Osteocyte (in vitro differentiated cells): ENCODE measurements around the gene ACP4. TPM values are rescaled to one million over a fixed set of nuclear protein-coding genes. Genes with fewer than 3 reads are reported as not detected.

ENCODE experiments used
- DNase-seq: peaks from one replicate; pipeline ENCODE4 v3.0.0; 2021; ENCODE audit warnings: mixed read lengths; ENCODE audit not compliant: unreplicated experiment; ENCODE audit errors: extremely low spot score
- H3K27ac Mint-ChIP-seq: one replicate; pipeline ENCODE4 v1.8.0; 2021; ENCODE audit warnings: mild to moderate bottlenecking, mixed read lengths; ENCODE audit not compliant: unreplicated experiment
- H3K27me3 Mint-ChIP-seq: one replicate; pipeline ENCODE4 v1.8.0; 2021; ENCODE audit warnings: mixed read lengths; ENCODE audit not compliant: unreplicated experiment
- H3K36me3 Mint-ChIP-seq: one replicate; pipeline ENCODE4 v1.8.0; 2021; ENCODE audit warnings: mixed read lengths; ENCODE audit not compliant: unreplicated experiment
- H3K4me1 Mint-ChIP-seq: one replicate; pipeline ENCODE4 v1.8.0; 2021; ENCODE audit warnings: mixed read lengths; ENCODE audit not compliant: unreplicated experiment
- H3K4me3 Mint-ChIP-seq: one replicate; pipeline ENCODE4 v1.8.0; 2021; ENCODE audit warnings: mild to moderate bottlenecking, moderate library complexity, mixed read lengths; ENCODE audit not compliant: unreplicated experiment
- H3K9me3 Mint-ChIP-seq: one replicate; pipeline ENCODE4 v1.8.0; 2021; ENCODE audit warnings: mixed read lengths; ENCODE audit not compliant: unreplicated experiment
- CTCF ChIP-seq: fragments of 200-600 bp; sonication (generic); IDR thresholded peaks from 2 replicates; pipeline ENCODE4 v1.5.0; 2021; ENCODE audit warnings: antibody characterized with exemption, mild to moderate bottlenecking, moderate library complexity
- total RNA-seq: library from RNA; stranded (reverse); gene quantifications from 2 replicates; pipeline ENCODE4 v1.2.1, GENCODE V29; 2021

Gene ACP4
- total RNA-seq, 1 donor from 2014 or later, result not detected

- no peaks in the 10 kb centered on the region for H3K27me3 Mint-ChIP-seq
- peaks cover 12% of the 10 kb centered on the region for H3K4me1 Mint-ChIP-seq
- TF ChIP-seq CTCF, result no peak
- no peaks in the 10 kb centered on the region for H3K9me3 Mint-ChIP-seq
- DNase-seq, result no peak
- H3K36me3 Mint-ChIP-seq, result peaks cover 13% of the 10 kb centered on the region
- no peak overlapping the region for H3K27ac Mint-ChIP-seq
- no peak overlapping the region for H3K4me3 Mint-ChIP-seq
Observed at GRCh38 chr19:50797781-50798658, 7.8 kb downstream of the ACP4 start.

- Mint-ChIP-seq H3K9me3 (no peaks in the 10 kb centered on the region), H3K4me1 (peaks cover 20% of the 10 kb centered on the region), H3K4me3 (no peak overlapping the region), H3K27ac (no peak overlapping the region), H3K36me3 (peaks cover 13% of the 10 kb centered on the region), H3K27me3 (no peaks in the 10 kb centered on the region)
- TF ChIP-seq CTCF, result no peak
- no peak for DNase-seq
Observed at GRCh38 chr19:50798659-50799546, 8.7 kb downstream of the ACP4 start.

- Mint-ChIP-seq H3K9me3 (no peaks in the 10 kb centered on the region), H3K27ac (no peak overlapping the region), H3K36me3 (peaks cover 13% of the 10 kb centered on the region), H3K4me1 (peaks cover 22% of the 10 kb centered on the region), H3K27me3 (no peaks in the 10 kb centered on the region), H3K4me3 (no peak overlapping the region)
- no peak for DNase-seq
- no peak for TF ChIP-seq CTCF
Observed at GRCh38 chr19:50799547-50799851, 9.3 kb downstream of the ACP4 start.

GRCh38 chr19:50801107-50801506 is 10.9 kb downstream of the ACP4 start:
- Mint-ChIP-seq H3K4me3 (no peak overlapping the region), H3K4me1 (peaks cover 31% of the 10 kb centered on the region), H3K27me3 (no peaks in the 10 kb centered on the region), H3K9me3 (no peaks in the 10 kb centered on the region), H3K27ac (no peak overlapping the region), H3K36me3 (peaks cover 13% of the 10 kb centered on the region)
- no peak for TF ChIP-seq CTCF
- no peak for DNase-seq
